ENCODE results near the gene GNB5. TPM values are rescaled to one million over a fixed set of nuclear protein-coding genes. Genes with fewer than 3 reads are reported as not detected.

The GNB5 gene
- total RNA-seq, 1 experiment from 2014 or later = 47.5 TPM

DNA sequence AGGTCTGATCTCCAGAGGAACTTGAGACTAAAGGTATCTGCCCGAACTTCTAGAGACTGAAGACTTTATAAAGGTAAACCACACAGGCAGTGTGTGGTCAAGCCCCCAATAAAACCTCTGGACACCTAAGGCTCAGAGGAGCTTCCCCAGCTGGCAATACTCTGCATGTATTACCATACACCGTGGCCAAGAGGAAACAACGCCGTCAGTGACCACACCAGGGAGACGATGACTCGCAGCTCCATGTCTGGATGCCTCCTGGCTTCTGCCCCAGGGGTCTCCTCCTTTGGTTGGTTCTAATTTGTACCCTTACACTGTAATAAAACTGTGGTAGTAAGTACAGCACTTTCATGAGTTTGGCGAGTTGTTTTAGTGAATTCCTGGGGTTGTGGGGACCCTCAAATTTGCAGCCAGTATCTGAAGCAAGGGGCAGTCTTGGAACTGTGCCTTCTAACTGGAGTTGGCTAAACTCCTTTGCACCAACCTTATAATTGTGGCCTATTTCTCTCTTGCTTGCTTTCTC is 46.5 kb downstream of the GNB5 start:
- DNase-seq (ENCODE audit: low read depth) = peak; percentile 83

DNA sequence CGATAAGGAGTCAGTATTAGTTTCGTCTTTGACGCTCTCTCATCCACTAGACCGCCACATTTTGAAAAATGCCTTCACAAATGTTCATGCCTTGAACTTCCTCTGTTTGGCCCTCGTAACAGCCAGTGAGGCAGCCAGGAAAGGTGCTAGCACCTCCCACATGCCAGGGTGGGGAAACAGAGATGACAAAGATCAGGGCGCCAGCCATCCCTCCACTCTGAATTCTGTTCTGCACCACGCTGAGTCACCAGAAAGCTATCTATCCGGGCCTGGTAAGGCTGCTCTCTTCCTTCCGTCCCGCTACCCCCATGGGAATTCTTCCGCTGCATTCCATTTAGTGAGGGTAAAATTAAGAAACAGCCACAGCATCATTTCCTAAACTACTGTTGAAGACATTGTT is 47.3 kb downstream of the GNB5 start:
- DNase-seq (ENCODE audit: low read depth) = peak; percentile 91

DNA sequence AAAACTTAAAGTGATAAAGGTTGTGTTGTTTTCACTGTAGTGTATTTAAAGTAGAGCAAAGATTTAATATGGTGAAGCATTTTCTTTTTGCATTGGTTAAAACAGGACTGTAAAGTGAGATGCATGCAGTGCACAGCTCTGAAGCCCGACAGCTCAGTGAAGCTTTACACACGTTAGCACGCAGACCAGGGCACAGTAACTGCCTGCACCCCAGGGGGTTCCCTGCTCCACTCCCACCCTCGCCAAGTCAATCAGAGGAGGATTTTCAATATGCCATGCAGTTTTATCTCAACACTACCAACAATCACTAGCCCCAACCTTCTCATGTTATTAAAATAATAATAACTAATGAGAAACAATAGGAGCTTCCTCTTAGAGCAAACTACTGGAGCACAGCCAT is 50.5 kb downstream of the GNB5 start:
- no peak for DNase-seq (ENCODE audit: low read depth)

DNA sequence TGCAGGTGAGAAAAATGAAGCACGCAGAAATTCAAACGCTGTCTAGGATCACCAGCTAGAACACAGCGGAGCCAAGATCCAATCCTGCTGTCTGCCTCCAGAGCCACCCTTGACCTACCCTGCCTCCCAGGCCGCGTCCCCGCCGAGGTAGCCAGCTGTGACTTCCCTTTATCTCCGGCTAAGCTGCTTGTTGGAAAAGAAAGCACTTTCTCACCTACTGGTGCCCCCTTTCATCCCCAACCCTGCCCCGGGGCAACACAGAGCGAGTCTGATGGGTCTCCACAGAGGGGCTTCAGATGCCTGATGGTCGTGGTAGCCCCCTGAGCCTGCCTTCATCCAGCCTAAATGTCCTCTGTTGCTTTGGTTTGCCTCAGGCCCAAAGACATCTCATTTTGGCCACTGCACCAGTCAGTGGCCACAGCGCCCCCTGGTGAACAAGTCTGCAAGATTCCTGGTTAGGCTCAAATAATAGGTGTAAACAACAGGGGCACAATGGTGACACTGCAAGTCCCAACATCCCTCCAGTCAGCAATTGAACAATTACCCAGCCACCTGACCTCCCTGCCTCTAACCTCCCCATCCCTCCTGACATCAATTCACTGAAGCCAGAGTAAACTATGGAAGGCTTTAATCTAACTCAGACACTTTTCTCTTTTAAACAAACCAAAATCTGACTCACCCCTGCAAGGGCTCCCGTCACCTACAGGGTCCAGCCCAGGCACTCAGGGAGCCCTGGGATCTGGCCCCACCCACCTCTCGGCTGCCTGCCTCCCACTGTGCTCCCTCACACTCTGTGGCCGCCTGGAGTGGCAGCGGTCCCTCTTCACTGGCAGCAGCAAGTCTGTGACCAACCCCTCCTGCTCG is 51.4 kb downstream of the GNB5 start:
- DNase-seq (ENCODE audit: low read depth) = peak; percentile 67

DNA sequence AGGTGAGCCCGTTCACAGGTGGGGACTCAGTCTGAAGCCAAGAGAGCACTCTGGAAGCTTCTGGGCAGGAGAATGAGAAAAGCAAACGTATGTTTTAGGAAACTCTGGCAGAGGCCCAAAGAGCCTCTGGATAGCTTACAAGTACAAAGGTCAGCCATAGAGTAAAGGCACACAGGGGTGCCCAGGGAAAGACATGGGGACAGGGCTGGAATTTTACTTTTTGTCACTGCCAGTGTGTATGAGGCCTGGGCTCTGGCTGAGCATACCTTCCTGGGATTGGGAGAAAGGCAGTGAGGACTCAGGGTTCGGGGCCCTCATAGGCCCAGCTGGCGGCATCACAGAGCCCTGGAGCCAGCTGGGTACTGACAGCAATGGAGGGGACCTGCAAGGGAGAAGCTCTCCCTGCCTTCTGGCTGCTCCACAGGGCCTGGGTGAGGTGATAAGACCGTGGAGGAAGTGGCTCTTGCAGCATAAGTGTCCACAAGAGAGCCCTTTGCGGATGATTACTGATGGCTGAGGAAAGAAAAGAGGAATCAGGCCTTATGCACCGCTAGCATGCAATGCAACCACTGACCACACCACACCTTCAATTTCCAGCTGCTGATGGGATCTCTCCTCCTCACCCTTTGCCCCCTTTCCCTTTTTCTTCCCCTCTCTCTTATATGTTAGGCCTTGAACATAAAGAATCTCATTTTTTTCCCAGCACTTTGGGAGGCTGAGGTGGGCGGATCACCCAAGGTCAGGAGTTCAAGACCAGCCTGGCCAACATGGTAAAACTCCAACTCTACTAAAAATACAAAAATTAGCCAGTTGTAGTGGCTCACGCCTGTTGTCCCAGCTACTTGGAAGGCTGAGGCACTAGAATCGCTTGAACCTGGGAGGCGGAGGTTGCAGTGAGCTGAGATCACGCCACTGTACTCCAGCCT is 53.5 kb downstream of the GNB5 start:
- no peak for DNase-seq (ENCODE audit: low read depth)

DNA sequence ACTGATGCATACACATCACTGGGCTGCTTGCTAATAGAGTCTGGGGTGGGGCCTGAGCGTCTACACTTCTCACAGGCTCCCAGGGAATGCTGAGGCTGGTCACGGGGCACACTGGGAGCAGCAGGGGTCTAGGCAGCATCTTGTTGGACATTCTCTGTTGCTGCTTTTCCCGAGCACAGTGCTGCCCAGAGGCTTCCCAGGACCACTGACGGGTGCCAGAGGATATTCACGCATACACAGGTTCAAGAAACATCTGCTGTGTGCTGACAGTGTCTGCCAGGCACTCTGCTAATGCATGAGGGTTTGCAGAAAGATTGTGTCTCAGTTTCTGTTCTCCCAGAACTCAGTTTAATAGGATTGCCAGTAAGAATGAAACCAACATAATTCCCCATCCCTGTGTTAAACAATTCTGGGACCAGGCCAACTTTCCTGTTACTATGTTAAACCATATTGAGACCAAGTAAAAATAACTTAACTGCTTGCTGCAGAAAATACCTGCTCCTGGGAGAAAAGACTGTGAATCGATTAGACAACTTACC is 54.7 kb downstream of the GNB5 start:
- peak; percentile 11 for DNase-seq (ENCODE audit: low read depth)

DNA sequence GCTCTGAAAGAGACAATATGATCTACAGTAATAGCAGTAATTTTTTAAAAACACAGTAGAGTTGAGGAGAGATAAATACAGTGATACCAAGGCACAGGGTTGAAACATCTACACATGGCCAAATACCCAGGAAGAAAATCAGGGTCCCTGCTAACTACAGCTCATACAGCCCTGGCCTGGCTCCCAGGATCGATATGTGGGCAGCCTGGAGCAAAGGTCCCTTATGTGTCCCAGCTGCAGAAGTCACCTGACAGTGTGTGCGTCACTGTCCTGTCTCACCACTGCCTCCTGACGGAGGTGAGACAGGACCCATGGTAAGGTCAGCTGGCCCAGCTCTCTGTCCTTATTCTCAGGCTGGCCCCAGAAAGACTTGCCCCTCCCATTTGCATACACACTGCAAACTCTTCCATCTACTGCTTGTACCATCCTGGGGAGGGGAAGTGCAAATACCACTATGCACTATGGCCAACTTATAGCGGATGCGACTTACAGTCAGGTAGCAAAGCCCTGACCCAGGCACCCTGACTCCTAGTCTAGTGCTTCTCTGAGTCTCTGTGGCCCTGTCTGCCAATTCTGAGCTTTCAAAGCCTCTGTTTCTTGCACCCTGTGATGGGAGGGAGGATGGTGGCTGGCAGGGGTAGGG is 56.6 kb downstream of the GNB5 start:
- no peak for DNase-seq (ENCODE audit: low read depth)

DNA sequence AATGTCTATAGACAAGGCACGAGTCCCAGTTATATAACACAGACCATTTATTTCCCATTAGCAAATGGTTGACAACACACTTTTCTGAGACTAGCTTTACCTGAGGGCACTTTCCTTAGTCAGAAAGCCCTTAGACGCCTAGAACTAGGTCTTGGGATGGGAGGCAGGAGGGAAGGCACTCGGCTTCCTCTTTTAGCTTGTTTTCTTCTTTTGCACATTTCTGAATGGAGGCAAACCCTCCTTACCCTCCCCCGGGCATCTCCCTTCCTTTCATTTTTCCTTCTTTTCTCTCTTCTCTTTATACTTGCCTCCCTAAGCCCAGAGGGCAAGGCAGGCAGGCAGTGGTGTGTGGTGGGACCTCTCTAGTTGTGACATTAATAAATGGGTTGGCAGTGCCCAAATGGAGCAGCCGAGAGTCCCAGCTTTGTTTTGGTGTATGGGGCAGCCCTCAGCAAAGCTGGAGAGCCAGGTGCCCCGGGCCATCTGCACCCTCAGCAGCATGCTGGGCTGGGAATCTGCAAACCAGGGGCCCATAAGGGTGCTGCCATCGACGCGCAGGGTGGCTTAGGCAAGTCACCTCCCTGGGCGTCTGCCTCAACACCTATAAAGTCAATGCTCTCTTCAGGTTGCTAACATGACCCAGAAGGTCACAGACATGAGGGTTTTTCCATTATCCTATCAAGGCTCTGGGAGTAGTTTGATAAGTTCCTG is 57.5 kb downstream of the GNB5 start:
- no peak for DNase-seq (ENCODE audit: low read depth)

DNA sequence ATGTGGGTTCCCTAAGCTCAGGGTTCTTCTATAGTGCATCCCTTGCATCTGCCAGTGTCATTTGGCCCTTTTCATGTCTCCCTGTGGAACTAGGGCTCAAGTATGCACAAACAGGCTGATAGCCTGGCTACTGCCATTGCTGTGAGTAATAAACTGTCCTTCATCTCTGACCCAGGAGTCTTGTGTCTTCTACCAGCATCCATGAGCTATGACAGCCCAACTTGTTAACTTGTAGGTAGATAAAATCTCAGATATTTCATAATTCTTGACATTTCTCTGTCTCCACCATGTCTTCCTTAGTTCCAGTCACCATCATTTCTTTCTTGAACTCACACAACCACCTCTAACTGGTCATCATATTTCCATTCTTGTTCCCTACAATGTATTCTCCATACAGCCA is 59.1 kb downstream of the GNB5 start:
- DNase-seq (ENCODE audit: low read depth) = no peak

DNA sequence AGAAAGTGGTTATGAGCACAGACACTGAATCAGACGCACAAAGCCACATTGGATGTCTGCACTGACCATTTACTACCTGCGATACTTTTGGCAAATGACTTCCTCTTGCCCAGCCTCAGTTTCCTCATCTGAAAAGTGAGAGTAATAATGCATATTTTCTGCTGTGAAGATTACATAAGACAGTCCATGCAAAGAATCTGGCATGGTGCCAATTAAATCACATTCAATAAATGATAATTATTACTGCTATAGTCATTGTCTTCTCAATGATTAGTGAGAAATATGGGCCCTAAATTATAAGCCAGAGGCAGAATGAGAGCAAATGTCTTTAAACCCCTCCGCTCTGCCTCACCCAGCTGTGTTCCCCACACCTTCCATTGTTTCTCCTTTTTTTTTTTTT is 62.6 kb downstream of the GNB5 start:
- no peak for DNase-seq (ENCODE audit: low read depth)

DNA sequence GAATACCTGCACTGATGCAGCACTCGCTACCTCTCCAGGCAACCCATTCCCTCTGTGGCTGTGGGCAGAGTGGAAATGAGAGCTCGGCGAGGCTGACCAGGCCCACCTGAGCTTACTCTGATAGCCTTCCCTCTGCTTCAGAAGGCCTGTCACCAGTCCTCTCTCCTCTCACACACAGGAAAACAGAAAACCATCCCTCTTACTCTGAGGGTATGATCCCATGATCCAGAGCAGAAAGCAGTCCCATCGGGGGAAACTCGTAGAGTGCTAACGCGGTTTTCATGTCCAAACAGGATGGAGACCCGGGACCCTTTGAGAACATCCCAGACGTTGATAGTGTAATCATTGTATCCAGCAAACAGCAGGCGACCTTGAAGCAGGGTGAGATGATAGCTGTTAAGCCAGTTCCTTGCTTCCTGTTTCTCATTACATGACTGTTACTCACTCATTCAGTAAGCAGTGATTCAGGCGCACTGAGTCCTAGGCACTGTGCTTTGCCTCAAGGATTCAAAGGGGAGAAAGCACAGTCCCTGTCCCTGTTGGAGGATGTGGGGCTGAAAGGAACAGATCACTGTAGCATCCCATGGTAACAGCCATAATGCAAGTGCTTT is 66.8 kb downstream of the GNB5 start:
- peak; percentile 38 for DNase-seq (ENCODE audit: low read depth)

DNA sequence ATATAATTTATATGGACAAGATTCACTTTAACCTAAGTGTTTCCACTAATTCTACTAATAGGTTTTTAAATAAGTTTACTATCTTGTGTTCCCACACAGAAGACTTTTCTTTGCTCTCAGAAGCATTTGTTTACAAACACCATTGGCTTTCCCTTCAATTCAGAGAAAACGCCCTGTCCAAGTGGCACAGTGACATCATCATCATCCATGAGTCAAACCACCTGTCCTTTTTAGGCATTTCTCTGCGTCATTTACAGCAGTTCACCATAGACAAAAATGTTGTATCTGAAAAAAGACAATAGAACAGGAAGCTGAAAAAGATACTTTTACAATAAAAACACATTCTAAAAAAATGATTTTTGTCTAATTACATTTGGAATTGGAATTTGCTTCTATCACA is 69.3 kb downstream of the GNB5 start:
- DNase-seq (ENCODE audit: low read depth) = no peak

DNA sequence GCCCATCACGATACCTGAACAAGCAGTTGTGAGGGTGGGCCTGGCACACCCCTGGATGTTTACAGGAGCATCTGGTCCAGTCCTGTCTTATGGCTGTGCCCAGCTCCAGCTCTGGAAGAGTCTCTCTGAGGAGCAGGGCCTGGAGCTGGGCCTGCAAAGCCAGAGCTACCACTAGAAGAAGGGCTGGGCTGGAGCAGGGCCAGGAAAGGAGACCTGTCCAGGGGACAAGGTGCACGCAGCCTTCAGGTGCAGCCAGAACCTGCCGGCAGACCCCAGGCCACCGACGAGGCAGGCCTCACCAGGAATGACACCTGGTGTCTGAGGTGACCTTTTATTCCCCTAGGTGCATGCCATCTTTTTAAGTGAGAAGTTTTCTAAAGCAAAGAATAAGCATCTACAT is 70.2 kb downstream of the GNB5 start:
- DNase-seq (ENCODE audit: low read depth) = no peak

DNA sequence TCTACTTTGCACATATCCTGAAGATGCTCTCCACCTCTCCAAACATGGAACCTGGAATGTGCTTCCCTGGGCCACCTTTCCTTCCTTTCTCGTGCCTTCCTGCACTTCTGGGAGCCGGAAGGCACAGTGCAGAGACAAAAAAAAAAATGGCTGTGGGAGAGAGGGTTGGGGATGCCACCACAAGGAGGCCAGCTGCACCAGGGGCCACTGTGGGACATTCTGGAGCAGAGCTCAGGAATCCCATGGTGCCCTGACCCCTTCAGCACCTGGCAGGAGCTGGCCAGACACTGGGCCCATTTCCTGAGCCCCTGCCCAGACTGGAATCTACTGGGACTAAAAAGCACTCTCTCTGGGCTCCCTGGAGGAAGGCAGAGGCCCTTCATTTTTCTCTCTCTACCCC is 70.7 kb downstream of the GNB5 start:
- DNase-seq (ENCODE audit: low read depth) = no peak

DNA sequence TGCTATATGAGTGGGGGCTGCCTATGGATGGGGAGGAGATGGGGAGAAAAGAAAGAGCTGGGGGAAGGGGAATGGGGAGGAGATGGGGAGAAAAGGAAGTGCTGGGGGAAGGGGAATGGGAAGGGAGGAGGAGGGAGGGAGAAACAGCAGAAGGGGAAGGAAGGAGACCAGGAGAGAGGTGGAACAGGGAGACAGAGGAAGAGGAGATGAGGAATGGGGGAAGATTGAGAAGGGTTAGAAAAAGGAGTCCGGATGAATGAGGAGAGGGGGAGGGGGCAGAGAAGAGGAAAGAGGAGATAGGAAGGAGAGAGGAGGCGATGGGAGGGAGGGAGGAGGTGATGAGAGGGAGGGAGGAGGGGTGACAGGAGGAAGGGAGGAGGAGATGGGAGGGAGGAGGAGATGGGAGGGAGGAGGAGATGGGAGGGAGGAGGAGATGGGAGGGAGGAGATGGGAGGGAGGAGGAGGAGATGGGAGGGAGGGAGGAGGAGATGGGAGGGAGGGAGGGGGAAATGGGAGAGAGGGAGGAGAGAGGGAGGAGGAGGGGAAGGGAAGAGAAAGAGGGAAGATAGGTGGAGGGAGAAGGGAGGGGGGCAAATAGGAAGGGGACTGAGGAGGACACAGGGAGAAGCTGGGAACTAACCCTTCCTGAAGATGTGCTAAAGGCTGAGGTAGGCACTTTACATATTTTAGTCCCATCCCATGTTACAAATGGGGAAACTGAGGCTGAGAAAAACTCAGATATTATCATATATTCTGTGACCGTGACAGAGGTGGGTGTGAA is 72.0 kb downstream of the GNB5 start:
- no peak for DNase-seq (ENCODE audit: low read depth)

DNA sequence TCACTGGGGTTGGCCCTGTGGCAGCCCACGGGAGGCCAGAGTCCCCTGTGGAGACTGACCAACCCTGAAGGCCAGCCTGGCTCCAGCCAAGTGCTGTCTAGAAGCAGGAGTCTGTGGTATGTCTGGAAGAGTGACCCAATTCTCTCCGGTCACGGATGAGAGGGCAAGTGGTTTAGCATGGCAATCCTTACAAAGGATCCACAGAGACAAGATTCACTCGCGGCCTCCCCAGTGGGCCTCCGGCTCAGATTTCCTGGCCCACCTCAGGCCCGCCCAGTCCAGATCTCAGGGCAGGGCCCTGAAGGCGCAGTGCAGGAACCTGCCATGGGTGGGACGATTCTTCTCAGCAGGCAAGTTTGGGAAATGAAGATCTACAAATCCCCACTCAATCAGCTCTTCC is 73.6 kb downstream of the GNB5 start:
- no peak for DNase-seq (ENCODE audit: low read depth)

DNA sequence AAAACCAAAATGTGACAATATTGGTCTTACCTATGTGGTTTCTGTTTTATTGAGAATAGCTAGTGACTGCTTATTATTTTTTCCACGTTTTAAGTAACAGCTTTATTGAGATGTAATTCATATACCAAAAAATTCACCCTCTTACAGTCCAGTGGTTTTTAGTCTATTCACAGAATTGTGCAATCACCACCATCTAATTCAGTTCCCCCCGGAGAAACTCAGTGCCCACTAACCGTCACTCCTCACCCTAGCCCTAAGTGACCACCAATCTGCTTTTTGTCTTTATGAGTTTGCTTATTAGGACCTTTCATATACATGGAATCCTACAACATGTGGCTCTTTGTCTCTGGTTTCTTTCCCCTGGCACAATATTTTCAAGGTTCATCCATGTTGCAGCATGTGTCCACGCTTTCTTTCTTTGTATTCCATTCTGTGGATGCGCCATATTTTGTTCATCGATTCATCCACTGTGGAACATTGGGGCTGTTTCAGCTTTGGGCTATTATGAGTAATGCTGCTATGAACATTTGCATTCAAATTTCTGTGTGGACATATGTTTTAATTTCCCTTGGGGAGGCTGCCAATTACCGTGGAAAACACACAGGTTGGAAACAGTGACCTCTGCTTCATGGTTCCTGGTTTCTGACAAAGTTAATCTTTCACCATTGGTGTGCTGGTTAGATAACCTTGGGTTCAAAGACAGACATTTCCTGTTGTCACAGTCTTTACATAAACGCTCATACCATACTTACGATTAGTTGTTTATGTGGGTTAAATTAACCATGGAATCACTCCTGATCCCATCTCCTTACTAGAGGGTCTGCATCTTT is 75.4 kb downstream of the GNB5 start:
- no peak for DNase-seq (ENCODE audit: low read depth)

DNA sequence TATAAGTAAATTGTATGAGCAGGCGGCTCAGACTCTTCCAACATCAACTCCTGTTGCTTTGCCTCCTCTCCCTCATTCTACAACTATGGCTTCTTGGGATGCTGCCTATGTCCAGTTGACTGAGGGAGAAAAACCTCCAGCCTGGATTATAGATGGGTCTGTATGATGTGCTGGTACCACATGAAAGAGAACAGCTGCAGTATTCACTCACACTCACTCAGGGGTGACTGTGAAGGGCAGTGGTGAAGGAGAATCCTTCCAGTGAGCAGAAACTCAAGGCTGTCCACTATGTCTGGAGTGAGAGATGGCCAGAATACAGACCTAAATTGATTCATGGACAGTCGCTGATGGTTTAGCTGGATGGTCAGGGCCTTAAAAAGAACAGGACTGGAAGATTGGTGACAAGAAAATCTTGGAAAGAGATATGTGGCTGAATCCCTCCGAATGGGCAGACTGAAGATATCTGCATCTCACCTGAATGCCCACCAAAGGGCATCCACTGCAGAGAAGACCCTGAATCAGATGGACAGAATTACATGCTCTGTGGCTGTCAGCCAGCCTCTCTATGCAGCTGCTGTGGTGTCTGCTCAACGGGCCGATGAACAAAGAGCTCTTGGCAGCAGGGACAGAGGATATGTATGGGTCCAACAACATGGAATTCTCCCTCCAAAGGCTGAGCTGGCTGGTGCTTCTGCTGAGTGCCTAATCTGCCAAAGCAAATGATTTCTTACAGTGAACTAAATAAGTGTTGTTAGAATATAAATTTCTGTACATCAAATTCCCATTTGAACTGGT is 76.7 kb downstream of the GNB5 start:
- no peak for DNase-seq (ENCODE audit: low read depth)
